G401.6 (cell line): ENCODE results near the gene AUTS2.

Source experiments
- FAIRE-seq: peaks from 2 replicates; lab custom pipeline; 2012; peaks lifted over from hg19 to GRCh38; lab: Jason Lieb, UNC

AUTS2 gene

GRCh38 chr7:70512144-70512543, 913.9 kb downstream of the AUTS2 start:
- FAIRE-seq, result no peak

DNA sequence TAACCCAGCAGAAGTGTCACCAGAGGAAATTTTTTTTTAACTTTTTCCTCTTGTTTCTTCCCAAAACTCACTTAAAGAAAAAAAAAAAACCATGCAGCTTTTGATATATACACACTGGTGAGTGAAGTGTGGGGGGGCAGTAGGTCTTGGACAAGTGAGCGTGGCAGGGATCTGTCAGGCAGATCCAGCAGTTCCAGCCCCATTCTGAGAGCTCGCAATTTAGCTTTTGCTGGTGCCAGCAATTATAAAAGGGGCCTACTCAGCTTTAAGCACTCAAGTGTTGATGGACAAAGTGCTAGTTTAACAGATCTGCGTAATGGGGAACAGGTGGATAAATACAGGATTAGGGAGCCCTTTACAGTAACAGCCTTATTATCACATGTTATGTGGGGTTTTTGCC, 914.5 kb downstream of the AUTS2 start:
- no peak for FAIRE-seq

DNA sequence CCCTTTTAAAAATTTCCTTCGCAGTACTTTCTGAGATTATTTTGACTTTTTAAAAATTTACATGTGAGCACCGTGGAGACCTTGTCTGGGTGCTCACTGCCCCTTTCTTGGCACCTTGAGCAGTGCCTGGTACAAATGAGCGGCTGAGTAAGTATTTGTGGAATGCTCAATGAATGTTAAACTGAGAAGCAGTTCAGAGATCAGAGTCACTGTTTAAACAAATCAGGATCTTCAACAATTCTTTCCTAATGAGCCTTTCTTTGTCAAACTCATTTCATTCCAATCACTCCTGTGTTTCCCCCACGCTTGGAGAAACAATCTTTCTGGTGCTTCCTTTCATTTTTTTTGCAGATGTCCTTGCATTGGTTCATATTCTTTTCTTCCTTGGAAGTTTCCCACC, 922.3 kb downstream of the AUTS2 start:
- no peak for FAIRE-seq

DNA sequence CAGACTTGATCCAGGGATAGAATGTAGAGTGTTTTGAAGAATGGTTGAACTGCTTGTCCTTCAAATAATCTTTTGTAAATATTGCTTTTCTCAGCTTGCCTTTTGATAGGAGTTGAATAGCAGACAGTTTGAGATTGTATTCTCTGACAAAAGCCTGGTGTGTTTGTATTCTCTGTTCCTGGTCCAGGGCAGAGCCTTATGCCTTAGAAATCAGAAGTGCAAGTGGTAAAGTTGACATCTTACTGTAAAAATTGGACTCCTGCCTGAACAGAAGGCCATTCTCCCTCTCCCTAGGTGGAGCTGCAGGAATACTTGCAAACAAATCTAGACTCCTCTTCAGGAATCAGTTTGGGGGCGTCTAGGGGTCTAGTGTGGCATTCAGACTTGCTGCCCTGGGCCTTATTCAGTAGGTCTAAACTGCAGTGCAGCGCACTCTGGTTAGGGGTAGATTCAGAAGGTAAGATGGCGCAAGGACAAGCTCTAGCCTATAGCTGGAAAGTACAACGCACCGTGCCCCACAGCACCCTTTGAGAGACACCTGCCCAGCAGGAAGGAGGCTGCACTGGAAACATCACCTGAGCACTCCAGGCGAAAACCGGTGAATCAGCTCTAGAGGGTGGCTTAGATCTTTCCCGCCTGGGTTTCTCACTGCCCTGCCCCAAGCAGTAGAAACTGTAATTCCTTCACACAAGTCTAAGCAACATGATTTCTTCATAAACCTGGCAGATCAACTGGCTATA, 925.1 kb downstream of the AUTS2 start:
- FAIRE-seq, result no peak

GRCh38 chr7:70523989-70524351, 925.7 kb downstream of the AUTS2 start:
- no peak for FAIRE-seq

GRCh38 chr7:70525991-70526390, 927.7 kb downstream of the AUTS2 start:
- no peak for FAIRE-seq

DNA sequence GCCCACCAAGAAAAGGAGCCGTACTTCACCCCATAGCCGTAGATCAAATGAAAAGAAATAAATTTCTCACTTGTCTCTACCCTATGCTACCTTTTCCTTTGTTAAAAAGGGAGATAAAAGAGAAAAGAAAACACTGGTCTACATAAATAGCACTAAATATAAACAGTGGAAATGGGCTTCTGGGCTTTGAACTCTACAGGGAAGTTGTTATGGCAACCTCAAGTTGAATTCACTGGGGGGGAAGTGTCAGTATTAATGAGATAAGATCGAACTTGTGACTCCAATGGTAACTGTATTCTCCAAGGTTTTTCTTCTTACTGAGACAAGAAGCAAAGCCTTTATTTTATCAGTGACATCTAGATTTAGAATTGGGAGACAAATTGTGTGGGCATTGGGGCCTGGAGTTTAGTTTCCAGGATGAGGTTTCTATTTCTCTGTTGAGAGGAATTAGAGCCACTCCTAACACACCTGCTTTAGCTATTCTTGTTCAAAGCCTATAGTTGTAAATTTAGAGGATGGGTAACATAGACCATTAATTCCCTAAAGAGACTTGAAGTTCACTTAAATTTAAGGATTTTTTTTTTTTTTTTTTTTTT, 929.3 kb downstream of the AUTS2 start:
- no peak for FAIRE-seq

GRCh38 chr7:70529436-70529835, 931.2 kb downstream of the AUTS2 start:
- no peak for FAIRE-seq

- FAIRE-seq, result no peak
Observed at GRCh38 chr7:70529914-70530585, 931.8 kb downstream of the AUTS2 start.

DNA sequence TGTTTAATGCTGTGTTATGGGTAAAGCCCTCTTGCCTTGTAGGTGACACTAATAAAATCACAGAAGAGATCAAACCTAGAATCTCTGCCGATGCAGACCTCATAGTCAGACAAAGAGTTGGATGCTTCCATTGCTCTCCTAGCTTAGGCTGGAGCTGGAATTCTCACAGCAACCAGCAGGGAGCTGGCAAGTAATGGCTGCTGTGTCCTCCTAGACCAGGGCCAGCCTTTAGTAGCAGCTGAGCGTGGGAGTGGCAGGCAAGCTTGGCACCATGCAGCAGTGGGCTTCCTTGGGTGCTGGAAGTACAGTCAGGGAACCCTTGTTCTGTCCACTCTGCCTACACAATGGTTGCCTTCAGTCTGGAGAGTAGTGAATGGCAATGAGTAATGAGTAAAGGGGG, 935.3 kb downstream of the AUTS2 start:
- FAIRE-seq, result no peak

DNA sequence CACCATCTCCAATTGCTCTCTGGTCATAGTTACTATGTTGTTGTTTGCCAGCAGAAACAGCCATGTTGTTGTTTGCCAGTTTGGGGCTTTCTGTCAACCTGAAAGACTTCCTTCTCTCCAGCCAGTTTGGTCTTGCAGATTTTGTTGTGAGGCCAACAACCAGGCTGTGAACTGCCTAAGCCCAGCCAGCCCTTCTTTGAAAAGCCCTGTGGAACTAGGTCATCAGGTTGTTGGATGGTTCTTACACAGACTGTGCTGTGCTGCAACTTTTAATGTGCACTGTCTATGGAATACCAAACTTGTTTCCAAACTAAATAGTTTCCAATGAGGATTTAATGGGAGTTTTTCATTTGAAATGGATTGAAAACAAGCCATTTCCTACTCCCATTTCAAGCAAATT, 940.9 kb downstream of the AUTS2 start:
- no peak for FAIRE-seq

DNA sequence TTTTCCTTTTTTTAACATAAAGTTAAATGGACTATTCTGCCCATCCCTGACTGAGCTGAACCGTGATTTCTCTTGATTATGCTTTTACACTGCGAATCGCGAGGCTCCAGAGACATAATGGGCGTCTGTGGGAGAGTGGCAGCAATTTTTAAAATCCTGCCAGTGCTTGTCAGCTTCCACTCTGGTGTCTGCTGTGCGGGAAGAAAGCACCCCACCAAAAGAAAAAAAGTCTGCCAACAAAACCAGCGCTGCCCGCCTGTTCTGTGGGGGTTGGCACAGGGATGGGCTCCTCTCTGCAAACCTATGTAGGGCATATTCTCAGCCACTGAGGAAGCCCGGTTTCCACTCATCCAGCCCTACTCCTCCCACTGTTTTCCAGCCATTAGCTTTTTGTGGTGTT, 941.3 kb downstream of the AUTS2 start:
- FAIRE-seq, result no peak

GRCh38 chr7:70540641-70541040, 942.4 kb downstream of the AUTS2 start:
- no peak for FAIRE-seq

- FAIRE-seq, result no peak
Observed at GRCh38 chr7:70542750-70543376, 944.6 kb downstream of the AUTS2 start.

- FAIRE-seq, result no peak
Observed at GRCh38 chr7:70544016-70544415, 945.7 kb downstream of the AUTS2 start.

GRCh38 chr7:70545214-70545613, 946.9 kb downstream of the AUTS2 start:
- FAIRE-seq, result no peak

GRCh38 chr7:70552141-70552540, 953.9 kb downstream of the AUTS2 start:
- FAIRE-seq, result no peak

DNA sequence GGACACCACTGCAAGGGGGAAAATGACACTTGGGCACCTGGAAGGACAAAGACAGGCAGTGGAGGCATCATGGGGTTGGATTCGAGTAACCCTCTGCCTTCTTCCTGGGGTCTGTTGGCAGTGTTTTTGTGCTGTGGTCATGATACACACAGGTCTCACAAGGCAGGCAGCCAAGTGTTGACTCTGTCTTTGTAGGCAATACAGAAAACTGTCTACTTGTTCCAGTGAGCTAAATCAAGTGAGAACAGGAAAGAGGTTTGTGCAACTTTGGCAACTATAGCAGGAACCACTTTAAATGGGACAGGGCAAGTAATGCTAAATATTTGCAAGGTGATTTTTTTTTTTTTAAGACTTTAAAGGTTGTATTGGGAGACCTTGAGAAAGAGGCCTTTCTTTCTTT, 955.1 kb downstream of the AUTS2 start:
- no peak for FAIRE-seq

GRCh38 chr7:70554646-70555045, 956.4 kb downstream of the AUTS2 start:
- no peak for FAIRE-seq

DNA sequence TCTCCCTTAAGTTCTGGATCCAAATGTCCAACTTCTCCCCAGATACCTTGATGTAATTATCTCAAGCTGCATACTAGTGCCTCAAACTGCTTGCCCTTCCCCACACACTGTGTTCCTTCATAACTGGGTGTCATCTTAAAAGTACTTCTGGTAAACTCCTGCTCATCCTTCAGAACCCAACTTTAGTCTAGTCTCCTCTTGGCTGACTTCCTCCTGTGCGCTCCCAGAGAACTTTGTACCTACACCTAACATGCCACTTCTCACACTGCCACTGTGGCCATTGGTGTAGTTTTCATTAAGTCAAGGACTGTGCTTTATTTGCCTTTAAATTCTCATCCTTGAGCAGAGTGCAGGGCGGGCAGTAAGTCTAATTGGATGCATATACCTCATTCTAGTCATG, 958.5 kb downstream of the AUTS2 start:
- no peak for FAIRE-seq

- FAIRE-seq, result no peak
Observed at GRCh38 chr7:70557338-70557737, 959.1 kb downstream of the AUTS2 start.

DNA sequence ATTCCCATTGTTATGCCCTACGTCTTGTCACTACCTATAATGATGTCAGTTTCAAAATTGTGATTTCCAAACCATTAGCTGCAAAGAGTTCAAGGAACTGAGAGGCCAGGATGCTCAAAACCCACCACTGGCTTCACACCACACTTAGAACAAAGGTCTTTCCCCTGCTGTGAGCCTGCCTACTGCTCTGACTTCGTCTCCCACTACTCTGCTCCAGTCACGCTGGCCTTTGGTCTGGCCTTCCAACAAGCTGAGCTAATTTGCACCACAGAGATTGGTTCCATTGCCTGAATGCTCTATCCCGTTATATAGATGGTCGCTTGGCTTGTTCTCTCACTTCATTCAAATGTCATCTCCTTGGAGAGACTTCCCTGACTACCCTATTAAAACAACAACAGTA, 961.5 kb downstream of the AUTS2 start:
- no peak for FAIRE-seq

GRCh38 chr7:70563960-70564359, 965.7 kb downstream of the AUTS2 start:
- FAIRE-seq, result no peak
